Upper lobe of left lung (tissue), 6 donors: Measurements from ENCODE around the gene SLC23A2. TPM values are rescaled to one million over a fixed set of nuclear protein-coding genes. Genes with fewer than 3 reads are reported as not detected.

Experiments
- ATAC-seq, 2 donors: fragments of 200-7000 bp; cut with Tn5 transposase; one replicate each; pipeline ENCODE4 v1.9.1; 2022; ENCODE audit warnings: mild to moderate bottlenecking in 2 of 2, moderate library complexity in 2 of 2; ENCODE audit not compliant: low FRiP score in 2 of 2
- DNase-seq, 2 donors: peaks; one replicate each; pipeline ENCODE4 v3.0.0-alpha.2; 2019 to 2020
- H3K27ac ChIP-seq, 4 donors: fragments of 200-600 bp; sonication (generic); one replicate each; pipeline ENCODE4 v1.5.1; 2016 to 2019
- H3K27me3 ChIP-seq, 4 donors: fragments of 200-600 bp; sonication (generic); one replicate each; pipeline ENCODE4 v1.5.1; 2017 to 2019
- H3K36me3 ChIP-seq, 4 donors: fragments of 200-600 bp; sonication (generic); one replicate each; pipeline ENCODE4 v1.5.1; 2016 to 2019
- H3K4me1 ChIP-seq, 4 donors: fragments of 200-600 bp; sonication (generic); one replicate each; pipeline ENCODE4 v1.5.1; 2018 to 2019
- H3K4me3 ChIP-seq, 4 donors: fragments of 200-600 bp; sonication (generic); one replicate each; pipeline ENCODE4 v1.5.1; 2017 to 2019; ENCODE audit warnings: mild to moderate bottlenecking in 2 of 4, moderate library complexity in 1 of 4
- H3K9me3 ChIP-seq, 4 donors: fragments of 200-600 bp; sonication (generic); one replicate each; pipeline ENCODE4 v1.5.1; 2018 to 2019
- CTCF ChIP-seq, 6 experiments: fragments of 450-650 bp in 4 of 6; fragments of 200-600 bp in 2 of 6; sonication (generic) in 2 of 6; IDR thresholded peaks; one replicate each; pipeline ENCODE4 v1.5.1; 2016 to 2019; ENCODE audit warnings: antibody characterized with exemption in 6 of 6
- EP300 ChIP-seq, 4 donors: sonication (generic); formaldehyde crosslinking; IDR thresholded peaks; one replicate each; pipeline ENCODE4 v1.5.1; 2017; ENCODE audit warnings: antibody characterized with exemption in 4 of 4, control low read depth in 2 of 4
- POLR2A ChIP-seq, 4 donors: fragments of 450-650 bp; IDR thresholded peaks; one replicate each; pipeline ENCODE4 v1.5.1; 2016 to 2017; ENCODE audit warnings: antibody characterized with exemption in 4 of 4, mild to moderate bottlenecking in 2 of 4
- POLR2AphosphoS5 ChIP-seq, 2 donors: sonication (generic); formaldehyde crosslinking; IDR thresholded peaks; one replicate each; pipeline ENCODE4 v1.5.1; 2017; ENCODE audit warnings: antibody characterized with exemption in 2 of 2
- WGBS, 2 donors: methylation state at CpG; one replicate each; pipeline ENCODE4 v1.1.5; 2017 to 2018; 5-methylcytosine and 5-hydroxymethylcytosine counted together
- total RNA-seq, 6 donors: library from RNA; depleted of rRNA in 4 of 6; stranded (reverse); fragments of >200 nt in 4 of 6; gene quantifications; one replicate each; pipeline versions ENCODE4 v1.1.0 to v1.2.1, GENCODE V29; 2016 to 2021
- donor health status: DM: no; HTN: no; CAD: no; lungs with moderate emphysema.
- donor health status: DM: no; HTN: yes; CAD: no; lungs with severe emphysema.

SLC23A2 gene
- total RNA-seq, 6 donors from 2014 or later, result 13.1 to 26.2 (median 19.2) TPM

- WGBS, 2 donors, result 61 to 72% methylated on average over 6 of the region's 6 CpGs
- no peak overlapping the region for H3K4me3 ChIP-seq
- H3K36me3 ChIP-seq, result peaks cover 0 to 8% (median 0%) of the 10 kb centered on the region in 4 donors
- H3K27me3 ChIP-seq, result no peaks in the 10 kb centered on the region
- no peak overlapping the region for H3K27ac ChIP-seq
- TF ChIP-seq POLR2A (IDR thresholded peaks at IDR 0.05) (no peak), EP300 (IDR thresholded peaks at IDR 0.05) (no peak), CTCF (IDR thresholded peaks at IDR 0.05) (no peak), POLR2AphosphoS5 (IDR thresholded peaks at IDR 0.05) (no peak)
- H3K9me3 ChIP-seq, result no peaks in the 10 kb centered on the region
- ATAC-seq (no peak), DNase-seq (no peak)
- H3K4me1 ChIP-seq, result peaks cover 9 to 39% (median 20%) of the 10 kb centered on the region in 4 donors
Observed at GRCh38 chr20:4946986-4947385, 54.3 kb downstream of the SLC23A2 start.

GRCh38 chr20:4946585-4946984 lies 54.7 kb downstream of the SLC23A2 start:
- 96 to 99% methylated on average over 6 of the region's 6 CpGs for WGBS, 2 donors
- H3K4me3 ChIP-seq, result no peak overlapping the region
- no peaks in the 10 kb centered on the region for H3K9me3 ChIP-seq
- TF ChIP-seq EP300 (IDR thresholded peaks at IDR 0.05) (no peak), POLR2AphosphoS5 (IDR thresholded peaks at IDR 0.05) (no peak), POLR2A (IDR thresholded peaks at IDR 0.05) (no peak), CTCF (IDR thresholded peaks at IDR 0.05) (no peak)
- no peaks in the 10 kb centered on the region for H3K27me3 ChIP-seq
- H3K4me1 ChIP-seq, result peaks cover 9 to 38% (median 21%) of the 10 kb centered on the region in 4 donors
- no peak overlapping the region for H3K27ac ChIP-seq
- no peak for ATAC-seq
- DNase-seq, result no peak
- peaks cover 0 to 8% (median 0%) of the 10 kb centered on the region in 4 donors for H3K36me3 ChIP-seq

- Histone ChIP-seq H3K4me1 (peaks cover 0 to 21% (median 12%) of the 10 kb centered on the region in 4 donors), H3K27me3 (no peaks in the 10 kb centered on the region), H3K36me3 (peaks cover 0 to 8% (median 0%) of the 10 kb centered on the region in 4 donors), H3K9me3 (no peaks in the 10 kb centered on the region), H3K27ac (no peak overlapping the region), H3K4me3 (no peak overlapping the region)
- peak; percentile 33 to 52 for ATAC-seq
- no peak for TF ChIP-seq POLR2AphosphoS5 (IDR thresholded peaks at IDR 0.05)
- no peak for TF ChIP-seq EP300 (IDR thresholded peaks at IDR 0.05)
- no peak for TF ChIP-seq POLR2A (IDR thresholded peaks at IDR 0.05)
- no peak for TF ChIP-seq CTCF (IDR thresholded peaks at IDR 0.05)
- 59 to 65% methylated on average over 4 to 6 of the region's 6 CpGs for WGBS, 2 donors
- peak in 1 of 2 donors; percentile 67 for DNase-seq
Observed at GRCh38 chr20:4944518-4945313, 56.6 kb downstream of the SLC23A2 start.

GRCh38 chr20:4942331-4942730 lies 59.0 kb downstream of the SLC23A2 start:
- H3K4me3 ChIP-seq, result no peak overlapping the region
- H3K27me3 ChIP-seq, result no peaks in the 10 kb centered on the region
- no peak overlapping the region for H3K27ac ChIP-seq
- no peaks in the 10 kb centered on the region for H3K9me3 ChIP-seq
- no peaks in the 10 kb centered on the region for H3K36me3 ChIP-seq
- peaks cover 0 to 11% (median 5%) of the 10 kb centered on the region in 4 donors for H3K4me1 ChIP-seq
- DNase-seq (no peak), ATAC-seq (peak in 1 of 2 donors; percentile 44)
- no peak for TF ChIP-seq POLR2A (IDR thresholded peaks at IDR 0.05)
- TF ChIP-seq CTCF (IDR thresholded peaks at IDR 0.05), result no peak
- no peak for TF ChIP-seq POLR2AphosphoS5 (IDR thresholded peaks at IDR 0.05)
- TF ChIP-seq EP300 (IDR thresholded peaks at IDR 0.05), result no peak
- 47 to 52% methylated on average over 5 of the region's 5 CpGs for WGBS, 2 donors
